NCI-H2081 (cell line): ENCODE data around the gene JPH3.
"Not testable (repeated sequence)": the region's sequence is repeated elsewhere in the genome, so short reads cannot be mapped to it uniquely, and the experiment has no call there.

ENCODE experiments used
- DNase-seq, 2 experiments: peaks; one replicate each; lab custom pipeline; 2025; lab: John Stamatoyannopoulos, UW

The JPH3 gene

GRCh38 chr16:87715658-87716057 is 113.3 kb downstream of the JPH3 start:
- no peak for DNase-seq

- DNase-seq, result not testable (repeated sequence)
Observed at GRCh38 chr16:87718831-87719230, 116.5 kb downstream of the JPH3 start.

- no peak for DNase-seq
Observed at GRCh38 chr16:87720446-87720845, 118.1 kb downstream of the JPH3 start.

GRCh38 chr16:87721622-87722585 is 119.6 kb downstream of the JPH3 start:
- DNase-seq, result no peak

DNA sequence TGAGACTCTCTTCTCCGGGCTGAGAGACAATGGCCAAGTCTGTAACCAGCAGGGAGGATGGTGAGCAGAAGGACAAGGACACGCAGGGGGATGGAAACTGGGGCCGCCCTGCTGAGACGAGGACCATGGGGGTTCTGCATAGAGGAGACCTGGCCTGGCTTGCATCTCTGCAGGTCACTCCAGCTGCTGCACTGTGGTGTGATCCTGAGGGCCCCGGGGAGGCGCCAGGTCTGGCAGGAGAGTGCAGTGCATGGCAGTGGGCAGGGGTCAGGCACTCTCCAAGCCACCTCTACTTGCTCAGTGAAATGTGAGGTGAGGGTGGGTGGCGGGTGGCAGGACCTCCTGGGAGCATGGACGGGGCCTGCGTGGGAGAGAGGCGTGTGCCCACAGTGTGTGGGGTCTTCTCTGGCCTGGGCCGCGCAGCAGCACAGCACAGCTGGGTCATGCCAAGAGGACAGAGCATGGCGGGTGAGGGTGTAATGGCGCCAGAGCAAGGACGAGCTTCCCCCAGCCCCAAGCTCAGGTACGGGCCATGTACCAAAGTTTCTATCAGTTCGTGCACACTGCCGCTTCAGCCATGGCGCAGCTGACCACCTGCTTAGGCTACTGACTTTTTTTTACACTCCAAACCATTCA is 120.4 kb downstream of the JPH3 start:
- no peak for DNase-seq

GRCh38 chr16:87723226-87723623 is 120.9 kb downstream of the JPH3 start:
- peak; percentile 80 to 94 for DNase-seq

- DNase-seq, result no peak
Observed at GRCh38 chr16:87724490-87725291, 122.4 kb downstream of the JPH3 start.

DNA sequence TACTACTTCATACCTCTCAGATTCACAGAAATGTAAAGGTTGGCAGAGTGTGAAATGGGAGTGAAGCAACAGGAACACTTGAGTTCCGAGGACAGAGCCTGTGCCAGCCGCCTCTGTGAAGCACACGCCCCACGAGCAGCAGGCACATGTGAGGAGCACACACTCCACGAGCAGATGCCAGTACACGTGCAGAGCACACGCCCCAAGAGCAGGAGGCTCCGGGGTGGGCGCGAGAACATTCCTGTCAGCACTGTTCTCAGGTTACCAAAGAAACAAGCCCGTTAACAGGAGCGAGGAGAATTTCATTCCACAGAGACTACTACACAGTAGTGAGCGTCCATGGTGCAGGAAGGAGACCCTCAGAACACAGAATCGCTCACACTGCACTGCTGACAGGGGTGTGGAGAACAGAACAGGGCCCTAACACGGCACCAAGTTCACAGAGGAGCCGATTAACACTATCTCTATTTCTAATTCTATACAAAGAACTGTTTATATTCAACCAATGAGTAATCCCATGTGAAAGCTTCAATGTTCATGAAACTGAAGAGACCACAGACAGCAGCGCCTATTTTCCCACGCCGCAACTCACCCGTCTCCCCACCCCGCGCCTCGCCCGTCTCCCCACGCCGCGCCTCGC is 123.4 kb downstream of the JPH3 start:
- DNase-seq, result no peak

GRCh38 chr16:87726577-87726976 is 124.3 kb downstream of the JPH3 start:
- DNase-seq, result not testable (repeated sequence)

GRCh38 chr16:87727346-87727745 is 125.0 kb downstream of the JPH3 start:
- no peak for DNase-seq

- DNase-seq, result no peak
Observed at GRCh38 chr16:87728026-87728425, 125.7 kb downstream of the JPH3 start.

GRCh38 chr16:87729266-87729954 is 127.1 kb downstream of the JPH3 start:
- no peak for DNase-seq

GRCh38 chr16:87731607-87732006 is 129.3 kb downstream of the JPH3 start:
- no peak for DNase-seq

DNA sequence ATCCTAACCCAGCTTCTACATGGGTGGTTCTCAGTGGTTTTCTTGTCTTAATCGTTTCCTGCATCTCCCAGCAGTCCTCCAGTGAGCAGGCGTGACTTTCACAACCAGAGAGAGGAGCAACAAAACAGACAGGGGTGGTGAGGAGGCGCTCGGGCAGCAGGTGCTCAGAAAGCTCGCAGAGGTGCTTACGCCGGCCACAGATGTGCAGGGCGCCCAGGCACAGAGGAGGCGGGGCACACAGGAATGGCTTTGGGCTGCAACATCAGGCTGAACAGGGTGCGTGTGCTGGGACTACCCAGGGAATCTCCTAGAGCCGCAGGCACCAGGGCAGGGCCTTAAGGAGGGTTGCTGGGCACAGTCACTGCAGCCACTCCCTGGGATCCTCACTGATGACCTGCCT is 130.9 kb downstream of the JPH3 start:
- peak in 1 of 2 experiments; percentile 44 for DNase-seq

DNA sequence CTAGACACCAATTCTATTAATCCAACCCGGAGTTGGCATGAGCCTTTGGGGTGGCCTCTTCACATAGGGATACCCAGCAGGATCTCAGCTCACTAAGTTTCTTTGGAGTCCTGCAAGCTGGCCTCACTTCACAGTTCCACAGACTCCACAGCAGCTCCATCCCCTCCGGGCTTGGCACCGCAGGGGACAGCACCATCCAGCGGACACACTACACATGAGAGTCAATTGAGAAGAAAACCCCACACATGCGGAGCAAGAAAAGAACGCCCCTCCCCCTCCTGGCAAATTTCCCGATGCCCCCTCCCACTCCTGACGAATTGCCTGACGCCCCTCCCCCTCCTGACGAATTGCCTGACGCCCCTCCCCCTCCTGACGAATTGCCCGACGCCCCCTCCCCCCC is 132.3 kb downstream of the JPH3 start:
- no peak for DNase-seq

DNA sequence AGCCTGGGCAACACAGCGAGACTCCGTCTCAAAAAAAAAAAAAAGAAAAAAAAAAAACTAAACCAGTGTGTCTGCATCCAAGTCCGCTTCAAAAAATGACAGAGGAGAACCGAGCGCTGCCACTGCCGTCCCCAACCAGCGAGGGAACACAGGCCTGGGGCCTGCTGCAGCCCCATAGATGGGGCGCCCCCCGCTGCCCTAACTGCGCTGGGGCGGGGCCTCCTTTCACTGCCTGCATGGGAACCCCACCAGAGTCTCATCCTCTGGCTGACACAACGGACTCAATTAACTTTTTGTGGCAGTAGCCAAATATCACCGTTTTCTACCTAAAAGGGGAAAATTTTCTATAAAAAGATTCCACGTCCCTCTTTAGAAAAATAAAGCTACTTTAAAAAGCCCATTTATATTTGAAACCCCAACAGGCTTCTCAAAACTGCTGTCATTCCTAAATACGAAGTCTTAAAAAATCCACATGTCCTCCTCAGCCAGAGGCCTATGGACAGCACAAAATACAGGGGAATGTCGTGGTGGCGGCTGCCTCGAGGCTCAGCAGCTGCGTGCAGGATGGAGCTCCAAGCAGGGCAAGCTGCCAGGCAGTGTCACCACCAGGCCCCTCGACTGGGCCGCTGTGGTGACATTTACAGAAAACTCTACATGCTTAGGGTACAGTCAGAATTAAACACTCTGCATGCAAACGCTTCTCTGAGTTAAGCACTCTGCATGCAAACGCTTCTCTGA is 133.1 kb downstream of the JPH3 start:
- DNase-seq, result no peak

GRCh38 chr16:87736008-87736382 is 133.7 kb downstream of the JPH3 start:
- DNase-seq, result no peak

DNA sequence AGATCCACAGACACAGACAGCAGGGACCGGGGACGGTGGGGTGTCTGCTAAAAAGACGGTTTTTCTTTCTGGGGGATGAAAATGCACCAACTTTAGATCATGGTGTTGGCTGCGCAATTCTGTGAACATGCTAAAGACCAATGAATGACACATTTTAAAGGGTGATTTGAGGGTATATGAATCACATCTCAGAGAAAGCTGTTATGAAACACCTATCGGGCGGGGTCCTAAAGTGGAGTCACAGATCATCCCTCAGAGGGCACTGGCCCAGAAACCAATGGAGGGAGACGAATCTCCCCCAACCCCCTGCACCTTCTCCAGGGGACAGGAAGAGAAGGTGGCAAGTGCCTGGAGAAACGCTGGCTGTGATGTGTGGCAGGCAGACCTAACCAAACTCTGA is 137.5 kb downstream of the JPH3 start:
- no peak for DNase-seq

DNA sequence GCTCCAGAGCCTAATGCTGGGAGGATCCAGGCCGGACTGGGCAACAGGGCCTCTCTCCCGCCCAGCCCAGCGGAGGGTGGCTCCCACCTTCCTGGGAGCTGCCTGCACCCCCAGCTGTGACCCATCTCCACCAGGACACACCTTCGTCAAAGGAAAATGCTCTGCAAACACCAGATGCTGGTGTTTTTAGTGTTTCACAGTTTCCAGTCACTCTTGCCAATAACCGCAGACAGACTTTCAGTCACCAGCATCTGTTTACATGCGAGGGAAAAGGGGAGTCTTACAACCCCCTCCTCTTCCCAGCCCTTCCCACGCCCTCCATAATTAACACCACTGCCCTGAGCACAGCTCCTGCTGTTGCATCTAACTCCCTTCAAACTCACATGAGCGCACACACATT is 138.1 kb downstream of the JPH3 start:
- DNase-seq, result peak in 1 of 2 experiments; percentile 58

DNA sequence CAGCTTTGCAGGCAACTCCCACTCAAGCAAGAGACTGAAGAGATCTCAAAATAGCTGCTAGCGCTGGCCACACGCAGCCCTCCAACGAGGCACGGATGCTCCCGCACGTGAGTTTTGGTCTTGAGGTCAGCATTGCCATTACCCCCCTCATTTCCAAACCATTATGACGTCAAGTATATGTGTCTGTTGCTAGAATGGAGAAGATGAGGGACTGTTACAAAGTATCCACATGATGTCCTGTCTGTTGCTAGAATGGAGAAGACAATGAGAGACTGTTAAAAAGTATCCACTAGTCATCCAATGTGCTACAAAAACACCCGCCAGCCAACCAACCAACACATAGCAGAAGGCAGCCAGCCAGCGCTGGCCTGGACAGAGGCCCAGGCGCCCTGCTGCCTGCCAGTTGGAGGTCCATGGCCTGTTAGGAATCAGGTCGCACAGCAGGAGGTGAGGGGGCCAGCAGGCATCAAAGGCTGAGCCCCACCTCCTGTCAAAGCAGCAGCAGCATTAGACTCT is 138.7 kb downstream of the JPH3 start:
- no peak for DNase-seq
